DOHH2 (cell line): ENCODE measurements around the gene SPDL1.

Experiments used
- H3F3A ChIP-seq: fragments of 200-600 bp; sonication (generic), shearing (Covaris generic); 2 replicates; pipeline ENCODE4 v1.6.0; 2016; ENCODE audit warnings: antibody characterized with exemption, mild to moderate bottlenecking; ENCODE audit not compliant: control insufficient read depth, insufficient read depth
- H3K27ac ChIP-seq: fragments of 200-600 bp; sonication (generic); 2 replicates; pipeline ENCODE4 v1.5.1; 2014; ENCODE audit warnings: low read depth, mild to moderate bottlenecking, low read length, moderate library complexity
- H3K27me3 ChIP-seq: fragments of 200-600 bp; sonication (generic); 2 replicates; pipeline ENCODE4 v1.6.1; 2014; ENCODE audit warnings: mild to moderate bottlenecking, low read length, mixed read lengths; ENCODE audit not compliant: control insufficient read depth
- H3K36me3 ChIP-seq: fragments of 200-600 bp; sonication (generic); 2 replicates; pipeline ENCODE4 v1.6.1; 2014; ENCODE audit warnings: mild to moderate bottlenecking, low read length, moderate library complexity, mixed read lengths; ENCODE audit not compliant: control insufficient read depth
- H3K4me1 ChIP-seq: fragments of 200-600 bp; sonication (generic); 2 replicates; pipeline ENCODE4 v1.6.1; 2014; ENCODE audit warnings: mild to moderate bottlenecking, low read length, mixed read lengths; ENCODE audit not compliant: control insufficient read depth
- H3K4me2 ChIP-seq: fragments of 200-600 bp; sonication (generic); 2 replicates; pipeline ENCODE4 v1.6.0; 2014; ENCODE audit warnings: mild to moderate bottlenecking, low read length, moderate library complexity
- H3K4me3 ChIP-seq: fragments of 200-600 bp; sonication (generic); 2 replicates; pipeline ENCODE4 v1.5.1; 2014; ENCODE audit warnings: mild to moderate bottlenecking, low read length, mixed read lengths
- H3K79me2 ChIP-seq: fragments of 200-600 bp; sonication (generic); 2 replicates; pipeline ENCODE4 v1.6.1; 2014; ENCODE audit warnings: mild to moderate bottlenecking, low read length, mixed read lengths; ENCODE audit not compliant: control insufficient read depth
- H3K9me2 ChIP-seq: fragments of 200-600 bp; sonication (generic); replicated peaks from 2 replicates; pipeline ENCODE4 v1.6.1; 2014; ENCODE audit warnings: mild to moderate bottlenecking, low read length, mixed read lengths; ENCODE audit not compliant: control insufficient read depth
- H3K9me3 ChIP-seq: fragments of 200-600 bp; sonication (generic); 2 replicates; pipeline ENCODE4 v1.6.1; 2014; ENCODE audit warnings: antibody characterized with exemption, low read length, mixed read lengths; ENCODE audit not compliant: control insufficient read depth, insufficient read depth
- H4K20me1 ChIP-seq: fragments of 200-600 bp; sonication (generic); 2 replicates; pipeline ENCODE4 v1.6.0; 2014; ENCODE audit warnings: low read depth, mild to moderate bottlenecking, antibody characterized with exemption, low read length, moderate library complexity; ENCODE audit not compliant: control insufficient read depth, insufficient read depth
- EZH2phosphoT487 ChIP-seq: fragments of 200-600 bp; sonication (generic); IDR thresholded peaks from 2 replicates; pipeline ENCODE4 v1.6.1; 2017; ENCODE audit warnings: borderline replicate concordance, mild to moderate bottlenecking, antibody characterized with exemption, low read length, moderate library complexity, mixed read lengths
- TF ChIP-seq, protein P1 (sequence below): fragments of 200-600 bp; sonication (generic); IDR thresholded peaks from one replicate; pipeline ENCODE4 v1.5.1; 2014; ENCODE audit warnings: antibody characterized with exemption, mild to moderate bottlenecking, low read depth, low read length; ENCODE audit not compliant: poor library complexity, severe bottlenecking

SPDL1 gene

DNA sequence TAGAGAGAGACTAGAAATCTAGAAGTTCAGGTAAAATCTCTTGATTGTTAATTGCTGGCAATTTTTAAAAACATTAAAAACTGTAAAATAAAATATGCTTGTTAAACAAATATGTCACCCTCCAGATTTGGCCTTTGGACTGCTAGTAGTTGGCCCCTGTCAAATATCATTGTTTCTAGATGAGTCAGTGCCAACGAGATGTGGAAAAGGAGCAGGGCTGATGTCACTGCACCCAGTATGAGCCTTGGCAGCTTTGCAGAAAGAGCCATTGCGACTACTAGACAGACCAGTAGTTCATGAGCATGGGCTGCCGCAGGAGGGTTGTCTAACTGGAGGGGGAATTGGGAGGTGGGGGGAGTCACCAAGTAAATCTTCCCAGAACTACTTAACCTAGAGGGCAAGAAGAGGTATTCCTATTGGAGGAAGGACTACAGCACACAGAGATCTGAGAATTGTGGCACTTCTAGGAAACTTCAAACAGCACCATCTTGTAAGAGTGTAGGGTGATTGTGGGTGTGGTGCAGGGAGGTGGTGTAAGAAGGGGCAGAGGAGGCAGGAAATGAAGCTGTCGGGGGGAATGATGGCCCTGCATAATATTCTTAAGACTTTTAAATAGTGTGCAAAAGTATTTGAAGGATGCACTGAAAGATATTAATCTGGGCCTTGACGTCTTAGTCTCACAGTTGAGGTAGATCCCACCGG lies 46.4 kb downstream of the SPDL1 start:
- no peaks in the 10 kb centered on the region for H3K4me1 ChIP-seq
- H3K9me3 ChIP-seq: 0 out of 2 replicates have a peak, but pooled peaks cover 2% of the 10 kb centered on the region
- no peaks in the 10 kb centered on the region for H4K20me1 ChIP-seq
- no peak for TF ChIP-seq EZH2phosphoT487
- TF ChIP-seq, protein P1, sequence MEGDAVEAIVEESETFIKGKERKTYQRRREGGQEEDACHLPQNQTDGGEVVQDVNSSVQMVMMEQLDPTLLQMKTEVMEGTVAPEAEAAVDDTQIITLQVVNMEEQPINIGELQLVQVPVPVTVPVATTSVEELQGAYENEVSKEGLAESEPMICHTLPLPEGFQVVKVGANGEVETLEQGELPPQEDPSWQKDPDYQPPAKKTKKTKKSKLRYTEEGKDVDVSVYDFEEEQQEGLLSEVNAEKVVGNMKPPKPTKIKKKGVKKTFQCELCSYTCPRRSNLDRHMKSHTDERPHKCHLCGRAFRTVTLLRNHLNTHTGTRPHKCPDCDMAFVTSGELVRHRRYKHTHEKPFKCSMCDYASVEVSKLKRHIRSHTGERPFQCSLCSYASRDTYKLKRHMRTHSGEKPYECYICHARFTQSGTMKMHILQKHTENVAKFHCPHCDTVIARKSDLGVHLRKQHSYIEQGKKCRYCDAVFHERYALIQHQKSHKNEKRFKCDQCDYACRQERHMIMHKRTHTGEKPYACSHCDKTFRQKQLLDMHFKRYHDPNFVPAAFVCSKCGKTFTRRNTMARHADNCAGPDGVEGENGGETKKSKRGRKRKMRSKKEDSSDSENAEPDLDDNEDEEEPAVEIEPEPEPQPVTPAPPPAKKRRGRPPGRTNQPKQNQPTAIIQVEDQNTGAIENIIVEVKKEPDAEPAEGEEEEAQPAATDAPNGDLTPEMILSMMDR: no peak
- no peaks in the 10 kb centered on the region for H3K36me3 ChIP-seq
- H3K27ac ChIP-seq: no peak overlapping the region
- no peaks in the 10 kb centered on the region for H3K27me3 ChIP-seq
- no peak overlapping the region for H3K4me2 ChIP-seq
- no peaks in the 10 kb centered on the region for H3K9me2 ChIP-seq
- H3F3A ChIP-seq: no peaks in the 10 kb centered on the region
- no peaks in the 10 kb centered on the region for H3K79me2 ChIP-seq
- H3K4me3 ChIP-seq: no peak overlapping the region

DNA sequence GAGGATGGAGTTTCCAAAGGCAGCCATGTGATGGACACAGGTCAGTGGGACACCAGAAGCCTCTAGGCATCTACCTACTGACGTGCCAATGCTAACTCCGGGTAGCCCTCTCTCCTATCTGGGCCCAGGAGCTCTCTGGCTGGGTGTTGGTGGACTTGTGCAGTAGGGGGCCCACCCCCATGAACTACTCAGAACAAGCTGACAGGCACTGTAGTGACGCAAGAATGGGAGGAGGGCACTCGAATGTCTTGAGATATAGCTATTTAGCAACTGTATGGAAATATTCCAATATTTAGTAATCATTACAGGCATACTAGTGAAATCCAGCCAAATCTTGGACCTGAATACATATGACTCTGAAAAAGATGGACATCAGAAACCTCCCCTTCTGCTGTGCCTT lies 47.8 kb downstream of the SPDL1 start:
- H3K4me1 ChIP-seq: peaks cover 3% of the 10 kb centered on the region
- no peaks in the 10 kb centered on the region for H4K20me1 ChIP-seq
- no peaks in the 10 kb centered on the region for H3K9me2 ChIP-seq
- TF ChIP-seq, protein P1: no peak
- TF ChIP-seq EZH2phosphoT487: no peak
- H3K4me3 ChIP-seq: no peak overlapping the region
- no peaks in the 10 kb centered on the region for H3K27me3 ChIP-seq
- H3K79me2 ChIP-seq: no peaks in the 10 kb centered on the region
- H3F3A ChIP-seq: peaks cover 4% of the 10 kb centered on the region; the same call in 1 of the 2 replicates
- no peaks in the 10 kb centered on the region for H3K9me3 ChIP-seq
- H3K4me2 ChIP-seq: no peak overlapping the region
- H3K36me3 ChIP-seq: no peaks in the 10 kb centered on the region
- no peak overlapping the region for H3K27ac ChIP-seq

DNA sequence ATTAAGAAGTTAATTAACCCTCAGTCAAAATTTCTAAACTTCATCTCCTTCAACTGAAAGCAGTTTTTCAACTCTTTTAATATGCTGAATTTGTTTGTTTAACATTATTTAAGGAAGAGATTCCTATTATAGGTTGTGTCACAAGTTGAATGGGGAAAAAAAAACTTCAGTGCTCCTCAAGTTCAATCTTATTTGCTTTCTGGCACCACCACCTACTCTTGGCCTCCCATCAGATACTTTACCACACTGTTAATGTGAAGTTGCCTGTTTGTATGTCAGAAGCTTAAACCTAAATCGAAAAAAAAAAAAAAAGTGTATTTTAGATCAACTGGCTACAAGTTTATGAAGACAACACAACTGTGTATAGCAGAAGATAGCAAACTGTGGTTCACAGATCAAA lies 49.4 kb downstream of the SPDL1 start:
- Histone ChIP-seq H3K4me3 (no peak overlapping the region), H3K79me2 (peaks cover 12% of the 10 kb centered on the region), H3K9me2 (no peaks in the 10 kb centered on the region), H3K27me3 (no peaks in the 10 kb centered on the region), H3K36me3 (peaks cover 6% of the 10 kb centered on the region), H3K4me2 (no peak overlapping the region), H3K9me3 (no peaks in the 10 kb centered on the region), H4K20me1 (no peaks in the 10 kb centered on the region), H3F3A (peaks cover 4% of the 10 kb centered on the region; the same call in 1 of the 2 replicates), H3K4me1 (peaks cover 12% of the 10 kb centered on the region), H3K27ac (no peak overlapping the region)
- TF ChIP-seq, protein P1: no peak
- no peak for TF ChIP-seq EZH2phosphoT487
